Keratinocyte (primary cell): ENCODE results near the gene MOB3B. TPM values are rescaled to one million over a fixed set of nuclear protein-coding genes. Genes with fewer than 3 reads are reported as not detected.

Source experiments
- DNase-seq: peaks from one replicate; pipeline ENCODE4 v3.0.0-alpha.2; 2011; ENCODE audit warnings: low read depth, missing footprints, low spot score
- FAIRE-seq: peaks from 2 replicates; lab custom pipeline; 2011; peaks lifted over from hg19 to GRCh38; lab: Jason Lieb, UNC
- H2AFZ ChIP-seq: 2 replicates; pipeline ENCODE4 v1.6.0; 2012; ENCODE audit warnings: low read length, control low read depth, inconsistent platforms; ENCODE audit not compliant: control insufficient read depth
- H3K27ac ChIP-seq: 2 replicates; pipeline ENCODE4 v1.5.1; 2011; ENCODE audit warnings: low read length; ENCODE audit not compliant: control insufficient read depth, insufficient read depth
- H3K27me3 ChIP-seq: 3 replicates; pipeline ENCODE4 v1.6.0; 2011; ENCODE audit warnings: low read length; ENCODE audit not compliant: control insufficient read depth, insufficient read depth; ENCODE audit errors: extremely low read depth
- H3K36me3 ChIP-seq, 2 experiments: 2 replicates in 1 of 2; 3 replicates in 1 of 2; pipeline ENCODE4 v1.5.1; 2011; ENCODE audit warnings: low read length in 2 of 2, mild to moderate bottlenecking in 1 of 2; ENCODE audit not compliant: control insufficient read depth in 2 of 2, insufficient read depth in 2 of 2; ENCODE audit errors: extremely low read depth in 1 of 2
- H3K4me1 ChIP-seq: 3 replicates; pipeline ENCODE4 v1.5.1; 2011; ENCODE audit warnings: low read length; ENCODE audit not compliant: control insufficient read depth, insufficient read depth; ENCODE audit errors: extremely low read depth
- H3K4me2 ChIP-seq: 3 replicates; pipeline ENCODE4 v1.6.0; 2011; ENCODE audit warnings: low read depth, low read length; ENCODE audit not compliant: control insufficient read depth, insufficient read depth; ENCODE audit errors: extremely low read depth
- H3K4me3 ChIP-seq, 3 experiments: fragments of 200-600 bp in 1 of 3; sonication (generic) in 1 of 3; 2 replicates in 2 of 3; 3 replicates in 1 of 3; pipeline ENCODE4 v1.5.1; 2011 to 2016; ENCODE audit warnings: low read length in 3 of 3, mild to moderate bottlenecking in 3 of 3, control low read depth in 2 of 3, inconsistent platforms in 1 of 3, low read depth in 1 of 3, mixed read lengths in 1 of 3, mixed run types in 1 of 3, moderate library complexity in 1 of 3; ENCODE audit not compliant: control insufficient read depth in 2 of 3, insufficient read depth in 2 of 3; ENCODE audit errors: extremely low read depth in 1 of 3
- H3K79me2 ChIP-seq: 2 replicates; pipeline ENCODE4 v1.6.0; 2012; ENCODE audit warnings: low read length; ENCODE audit not compliant: control insufficient read depth, insufficient read depth
- H3K9ac ChIP-seq: 3 replicates; pipeline ENCODE4 v1.6.0; 2011; ENCODE audit warnings: low read length; ENCODE audit not compliant: control insufficient read depth, insufficient read depth; ENCODE audit errors: extremely low read depth
- H3K9me1 ChIP-seq: 3 replicates; pipeline ENCODE4 v1.6.0; 2011; ENCODE audit warnings: low read length; ENCODE audit not compliant: control insufficient read depth, insufficient read depth; ENCODE audit errors: extremely low read depth
- H3K9me3 ChIP-seq: 2 replicates; pipeline ENCODE4 v1.5.1; 2012; ENCODE audit warnings: low read depth, low read length; ENCODE audit not compliant: control insufficient read depth
- H4K20me1 ChIP-seq: 3 replicates; pipeline ENCODE4 v1.6.0; 2011; ENCODE audit warnings: low read length; ENCODE audit not compliant: control insufficient read depth, insufficient read depth; ENCODE audit errors: extremely low read depth
- CTCF ChIP-seq, 3 experiments: IDR thresholded peaks in 1 of 3; conservative IDR thresholded peaks in 1 of 3; optimal IDR thresholded peaks in 1 of 3; 2 replicates in 2 of 3; 3 replicates in 1 of 3; pipeline versions ENCODE3 to v1.5.1; 2011; ENCODE audit warnings: low read length in 3 of 3, mild to moderate bottlenecking in 3 of 3, moderate library complexity in 2 of 3, control low read depth in 1 of 3, inconsistent platforms in 1 of 3; ENCODE audit not compliant: insufficient read depth in 2 of 3; ENCODE audit errors: extremely low read depth in 1 of 3
- EZH2 ChIP-seq: IDR thresholded peaks from one replicate; pipeline ENCODE4 v1.6.1; 2012; ENCODE audit warnings: inconsistent platforms, mild to moderate bottlenecking, low read length, moderate library complexity
- dilution Hi-C: fragments of 300-500 bp; cut with MboI; formaldehyde crosslinking; loops from one replicate; pipeline ENCODE4 v1.7.0; 2020; ENCODE audit warnings: low sequenced_read_pairs; ENCODE audit not compliant: extremely low pct_ligation_motif_present
- polyA plus RNA-seq, 5 experiments: library from polyadenylated mRNA; depleted of rRNA in 3 of 5; stranded (reverse) in 3 of 5; stranded (forward) in 1 of 5; unstranded in 1 of 5; fragments of >200 nt; gene quantifications; 1 replicate in 1 of 5; 2 replicates in 3 of 5; 3 replicates in 1 of 5; pipeline versions ENCODE4 v1.2.1 to v1.2.3, GENCODE V29; 2011 to 2012; ENCODE audit warnings: missing spikeins in 2 of 5, low read depth in 1 of 5, low replicate concordance in 1 of 5

MOB3B gene
- polyA plus RNA-seq, 1 donor (not counting 4 experiments of a cell fraction or from before 2014, with no cell fraction given): 35.3 TPM

- Histone ChIP-seq H3K27ac (no peak overlapping the region), H2AFZ (no peak overlapping the region), H3K9ac (no peak overlapping the region), H3K27me3 (no peaks in the 10 kb centered on the region), H3K79me2 (peaks cover 33% of the 10 kb centered on the region), H3K9me1 (no peaks in the 10 kb centered on the region), H3K4me3 (no peak overlapping the region), H3K36me3 (peaks cover 0 to 6% of the 10 kb centered on the region in 2 experiments), H3K4me1 (peaks cover 43% of the 10 kb centered on the region), H3K9me3 (no peaks in the 10 kb centered on the region), H4K20me1 (no peaks in the 10 kb centered on the region), H3K4me2 (no peak overlapping the region)
- dilution Hi-C loops: no loop called here
- DNase-seq (no peak), FAIRE-seq (peak; percentile 66)
- TF ChIP-seq CTCF (optimal IDR thresholded peaks at IDR 0.05 in 1 of 3, IDR thresholded peaks at IDR 0.05 in 1 of 3, conservative IDR thresholded peaks at IDR 0.05 in 1 of 3; ENCODE audit: extremely low read depth in 1 of 3, insufficient read depth in 2 of 3, low read length in 3 of 3) (no peak), EZH2 (no peak)
Measured at GRCh38 chr9:27440888-27441740, 88.5 kb downstream of the MOB3B start.

- Histone ChIP-seq H3K4me3 (no peak overlapping the region), H3K9me3 (no peaks in the 10 kb centered on the region), H3K79me2 (peaks cover 32% of the 10 kb centered on the region), H3K36me3 (peaks cover 0 to 6% of the 10 kb centered on the region in 2 experiments), H3K4me2 (peak overlapping the region; percentile 23), H3K9ac (peak overlapping the region; percentile 30), H3K9me1 (no peaks in the 10 kb centered on the region), H2AFZ (no peak overlapping the region), H3K4me1 (peaks cover 56% of the 10 kb centered on the region), H4K20me1 (no peaks in the 10 kb centered on the region), H3K27ac (peak overlapping the region; percentile 56), H3K27me3 (no peaks in the 10 kb centered on the region)
- TF ChIP-seq EZH2: no peak
- no peak for TF ChIP-seq CTCF (optimal IDR thresholded peaks at IDR 0.05 in 1 of 3, IDR thresholded peaks at IDR 0.05 in 1 of 3, conservative IDR thresholded peaks at IDR 0.05 in 1 of 3; ENCODE audit: extremely low read depth in 1 of 3, insufficient read depth in 2 of 3, low read length in 3 of 3)
- DNase-seq: no peak
- no peak for FAIRE-seq
- dilution Hi-C loops: no loop called here
Measured at GRCh38 chr9:27438522-27438921, 91.1 kb downstream of the MOB3B start.
